ENCODE measurements around the gene USP5. TPM values are rescaled to one million over a fixed set of nuclear protein-coding genes. Genes with fewer than 3 reads are reported as not detected.

The USP5 gene
- total RNA-seq, 2 donors from 2014 or later: 87.0 to 91.1 TPM

- intact Hi-C loops (cut with DNase I): no loop called here
These were observed 27.7 kb upstream of the USP5 start for GRCh38 chr12:6824085-6824775.

GRCh38 chr12:6824901-6825381, 27.0 kb upstream of the USP5 start:
- no peak for DNase-seq (ENCODE audit: low spot score)
- intact Hi-C loops (cut with DNase I): no loop called here

More at GRCh38 chr12:6824085-6824775, 27.7 kb upstream of the USP5 start:
- DNase-seq (ENCODE audit: low spot score): no peak

GRCh38 chr12:6825398-6826124, 26.4 kb upstream of the USP5 start:
- DNase-seq (ENCODE audit: low spot score): peak; percentile 95

GRCh38 chr12:6826125-6826733, 25.7 kb upstream of the USP5 start:
- intact Hi-C loops (cut with DNase I): no loop called here
- no peak for DNase-seq (ENCODE audit: low spot score)

More at GRCh38 chr12:6825398-6826124, 26.4 kb upstream of the USP5 start:
- intact Hi-C loops (cut with DNase I): no loop called here

- no peak for DNase-seq (ENCODE audit: low spot score)
- intact Hi-C loops (cut with DNase I): no loop called here
These were observed 25.1 kb upstream of the USP5 start for GRCh38 chr12:6826734-6827436.

GRCh38 chr12:6827437-6827911, 24.5 kb upstream of the USP5 start:
- intact Hi-C loops (cut with DNase I): no loop called here
- peak; percentile 91 for DNase-seq (ENCODE audit: low spot score)

- intact Hi-C loops (cut with DNase I): no loop called here
These were observed 23.8 kb upstream of the USP5 start, which contains the start of gene P3H3 for GRCh38 chr12:6827982-6828780. Gene P3H3, plus strand, starts transcription at chr12:6828407. Its CDS starts 34 bp downstream, at chr12:6828441.

GRCh38 chr12:6828781-6829535, 23.0 kb upstream of the USP5 start:
- no peak for DNase-seq (ENCODE audit: low spot score)
- intact Hi-C loops (cut with DNase I): no loop called here

More at GRCh38 chr12:6827982-6828780, 23.8 kb upstream of the USP5 start, which contains the start of gene P3H3:
- no peak for DNase-seq (ENCODE audit: low spot score)

- intact Hi-C loops (cut with DNase I): no loop called here
- DNase-seq (ENCODE audit: low spot score): no peak
These were observed 22.3 kb upstream of the USP5 start for GRCh38 chr12:6829536-6830220.

GRCh38 chr12:6830286-6830890, 21.6 kb upstream of the USP5 start:
- intact Hi-C loops (cut with DNase I): no loop called here
- DNase-seq (ENCODE audit: low spot score): no peak

- no peak for DNase-seq (ENCODE audit: low spot score)
- intact Hi-C loops (cut with DNase I): no loop called here
These were observed 21.0 kb upstream of the USP5 start for GRCh38 chr12:6830999-6831398.

GRCh38 chr12:6831450-6831995, 20.4 kb upstream of the USP5 start:
- no peak for DNase-seq (ENCODE audit: low spot score)
- intact Hi-C loops (cut with DNase I): no loop called here

- DNase-seq (ENCODE audit: low spot score): no peak
- intact Hi-C loops (cut with DNase I): no loop called here
These were observed 19.8 kb upstream of the USP5 start for GRCh38 chr12:6832125-6832524.

GRCh38 chr12:6833189-6833890, 18.6 kb upstream of the USP5 start:
- intact Hi-C loops (cut with DNase I): no loop called here
- no peak for DNase-seq (ENCODE audit: low spot score)

- intact Hi-C loops (cut with DNase I): no loop called here
- no peak for DNase-seq (ENCODE audit: low spot score)
These were observed 17.7 kb upstream of the USP5 start for GRCh38 chr12:6834254-6834653.

- no peak for DNase-seq (ENCODE audit: low spot score)
- intact Hi-C loops (cut with DNase I): loop anchor here in 1 of 2 donors (5.0 kb wide), 1 partner anchor 73 kb away; no protein-coding TSS in a partner anchor
These were observed 17.1 kb upstream of the USP5 start for GRCh38 chr12:6834873-6835272.
